ENCODE measurements around the gene HMCN1. TPM values are rescaled to one million over a fixed set of nuclear protein-coding genes. Genes with fewer than 3 reads are reported as not detected.
A peak's percentile ranks its signal among the peaks of the same experiment; 100 is the strongest.

HMCN1 gene
- total RNA-seq, 6 donors from 2014 or later = 15.7 to 43.3 (median 27.2) TPM

DNA sequence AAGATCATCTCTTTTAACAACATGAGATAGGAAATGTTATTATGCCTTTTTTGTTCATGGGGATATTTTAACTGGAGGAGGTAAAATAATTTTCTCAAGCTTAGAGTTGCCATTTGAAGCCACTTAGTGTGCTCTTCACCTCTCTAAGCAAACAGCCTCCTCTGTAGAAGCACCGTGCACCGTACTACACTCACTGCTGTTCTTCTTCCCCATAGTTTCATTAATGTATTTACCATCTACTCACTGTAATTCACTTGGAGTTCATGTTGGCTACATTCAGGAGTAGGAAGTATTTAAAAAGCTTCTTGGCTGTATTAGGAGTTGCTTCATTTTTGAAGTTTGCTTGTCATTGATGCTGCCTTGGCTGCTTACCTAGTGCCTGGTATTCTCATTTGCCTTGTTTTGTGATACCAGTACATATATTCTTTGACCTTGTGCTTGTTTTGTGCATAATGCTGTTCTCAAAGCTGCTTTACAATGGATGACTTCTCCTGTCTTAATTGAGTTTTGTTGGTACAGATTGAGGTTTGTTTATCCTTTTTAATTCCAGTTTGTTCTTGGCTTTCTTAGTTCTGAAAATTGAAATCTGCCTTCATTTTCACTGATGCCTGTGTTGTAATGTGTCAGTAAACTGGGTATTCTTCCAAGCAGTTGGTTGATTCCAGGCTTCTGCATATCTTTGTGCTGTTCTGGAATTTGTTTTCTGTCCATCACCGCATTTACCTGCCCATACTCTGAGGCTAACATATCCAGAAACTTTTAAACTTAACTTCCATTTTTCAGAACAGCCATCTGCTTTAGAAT, 240.4 kb downstream of the HMCN1 start:
- no peak overlapping the region for H3K27ac ChIP-seq
- H3K36me3 ChIP-seq = peaks cover 0 to 5% (median 0%) of the 10 kb centered on the region in 4 donors
- no peaks in the 10 kb centered on the region for H3K4me1 ChIP-seq
- H3K27me3 ChIP-seq = no peaks in the 10 kb centered on the region
- WGBS, 2 donors = 70 to 87% methylated on average over 3 of the region's 3 CpGs
- no peak for TF ChIP-seq POLR2AphosphoS5 (IDR thresholded peaks at IDR 0.05)
- TF ChIP-seq, protein P1, sequence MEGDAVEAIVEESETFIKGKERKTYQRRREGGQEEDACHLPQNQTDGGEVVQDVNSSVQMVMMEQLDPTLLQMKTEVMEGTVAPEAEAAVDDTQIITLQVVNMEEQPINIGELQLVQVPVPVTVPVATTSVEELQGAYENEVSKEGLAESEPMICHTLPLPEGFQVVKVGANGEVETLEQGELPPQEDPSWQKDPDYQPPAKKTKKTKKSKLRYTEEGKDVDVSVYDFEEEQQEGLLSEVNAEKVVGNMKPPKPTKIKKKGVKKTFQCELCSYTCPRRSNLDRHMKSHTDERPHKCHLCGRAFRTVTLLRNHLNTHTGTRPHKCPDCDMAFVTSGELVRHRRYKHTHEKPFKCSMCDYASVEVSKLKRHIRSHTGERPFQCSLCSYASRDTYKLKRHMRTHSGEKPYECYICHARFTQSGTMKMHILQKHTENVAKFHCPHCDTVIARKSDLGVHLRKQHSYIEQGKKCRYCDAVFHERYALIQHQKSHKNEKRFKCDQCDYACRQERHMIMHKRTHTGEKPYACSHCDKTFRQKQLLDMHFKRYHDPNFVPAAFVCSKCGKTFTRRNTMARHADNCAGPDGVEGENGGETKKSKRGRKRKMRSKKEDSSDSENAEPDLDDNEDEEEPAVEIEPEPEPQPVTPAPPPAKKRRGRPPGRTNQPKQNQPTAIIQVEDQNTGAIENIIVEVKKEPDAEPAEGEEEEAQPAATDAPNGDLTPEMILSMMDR (IDR thresholded peaks at IDR 0.05) = no peak
- no peak for TF ChIP-seq EP300 (IDR thresholded peaks at IDR 0.05)
- TF ChIP-seq POLR2A (IDR thresholded peaks at IDR 0.05) = no peak
- ATAC-seq (ENCODE audit: low FRiP score in 2 of 2) (no peak), DNase-seq (no peak)
- H3K4me3 ChIP-seq = no peak overlapping the region
- H3K9me3 ChIP-seq = no peaks in the 10 kb centered on the region

DNA sequence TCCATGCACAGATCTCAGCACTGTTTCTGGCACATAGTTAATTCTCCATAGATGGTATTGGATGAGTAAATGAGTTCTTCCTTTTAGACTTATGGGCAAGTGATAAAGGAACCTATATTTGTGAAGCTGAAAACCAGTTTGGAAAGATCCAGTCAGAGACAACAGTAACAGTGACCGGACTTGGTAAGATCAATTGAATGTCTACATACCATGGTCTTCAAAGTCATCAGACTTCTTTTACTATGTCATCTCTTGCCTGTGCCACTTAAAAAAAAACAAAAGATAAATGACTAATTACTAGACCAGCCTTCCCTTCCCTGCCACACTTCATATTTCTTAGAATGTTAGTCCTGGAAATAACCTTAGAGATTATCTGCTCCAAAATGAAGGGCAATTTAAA, 246.7 kb downstream of the HMCN1 start:
- H3K36me3 ChIP-seq = no peaks in the 10 kb centered on the region
- H3K4me3 ChIP-seq = no peak overlapping the region
- no peaks in the 10 kb centered on the region for H3K9me3 ChIP-seq
- no peak for DNase-seq
- WGBS, 2 donors = 94 to 100% methylated on average over 1 of the region's 1 CpG
- H3K4me1 ChIP-seq = peaks cover 0 to 6% (median 0%) of the 10 kb centered on the region in 4 donors
- ATAC-seq (ENCODE audit: low FRiP score in 2 of 2) = no peak
- no peak overlapping the region for H3K27ac ChIP-seq
- H3K27me3 ChIP-seq = no peaks in the 10 kb centered on the region
- TF ChIP-seq POLR2A (IDR thresholded peaks at IDR 0.05) (no peak), POLR2AphosphoS5 (IDR thresholded peaks at IDR 0.05) (no peak), EP300 (IDR thresholded peaks at IDR 0.05) (no peak)
- TF ChIP-seq, protein P1 (IDR thresholded peaks at IDR 0.05) = no peak

DNA sequence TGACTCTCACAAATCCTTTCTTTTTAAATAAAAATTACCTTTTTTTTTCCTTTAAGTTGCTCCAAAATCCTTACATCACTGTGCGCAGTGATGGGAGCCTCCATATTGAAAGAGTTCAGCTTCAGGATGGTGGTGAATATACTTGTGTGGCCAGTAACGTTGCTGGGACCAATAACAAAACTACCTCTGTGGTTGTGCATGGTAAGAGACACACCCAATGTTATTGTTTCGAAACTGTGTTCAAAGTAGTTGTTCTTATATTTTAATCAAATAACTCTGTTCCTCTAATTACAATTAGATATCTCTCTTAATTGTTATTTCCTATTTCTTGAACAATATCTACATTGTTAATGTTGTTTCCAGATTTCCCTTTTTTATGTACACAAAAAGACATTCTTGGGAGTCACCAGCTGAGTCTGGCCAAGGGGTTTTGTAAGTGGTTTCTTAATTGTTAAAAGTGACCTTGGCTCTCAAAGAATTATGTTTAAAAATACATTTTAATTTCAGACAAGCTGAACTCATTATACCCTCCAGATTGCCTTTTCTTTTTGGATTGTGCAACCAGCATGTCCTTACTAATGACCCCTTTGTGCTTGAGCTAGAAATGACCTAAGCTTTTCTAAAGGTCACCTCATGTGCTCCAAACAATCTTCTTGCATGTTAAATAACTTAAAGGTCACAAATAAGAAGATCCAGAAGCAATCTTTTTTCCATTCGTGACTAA, 250.1 kb downstream of the HMCN1 start:
- Histone ChIP-seq H3K36me3 (peaks cover 0 to 4% (median 0%) of the 10 kb centered on the region in 4 donors), H3K9me3 (no peaks in the 10 kb centered on the region), H3K4me1 (peaks cover 0 to 6% (median 0%) of the 10 kb centered on the region in 4 donors), H3K27ac (no peak overlapping the region), H3K27me3 (no peaks in the 10 kb centered on the region), H3K4me3 (no peak overlapping the region)
- 65% methylated on average over 4 of the region's 4 CpGs for WGBS, 2 donors
- no peak for DNase-seq
- TF ChIP-seq POLR2AphosphoS5 (IDR thresholded peaks at IDR 0.05) = no peak
- TF ChIP-seq, protein P1 (IDR thresholded peaks at IDR 0.05) = no peak
- peak in 1 of 2 donors; percentile 45 for ATAC-seq (ENCODE audit: low FRiP score in 2 of 2)

DNA sequence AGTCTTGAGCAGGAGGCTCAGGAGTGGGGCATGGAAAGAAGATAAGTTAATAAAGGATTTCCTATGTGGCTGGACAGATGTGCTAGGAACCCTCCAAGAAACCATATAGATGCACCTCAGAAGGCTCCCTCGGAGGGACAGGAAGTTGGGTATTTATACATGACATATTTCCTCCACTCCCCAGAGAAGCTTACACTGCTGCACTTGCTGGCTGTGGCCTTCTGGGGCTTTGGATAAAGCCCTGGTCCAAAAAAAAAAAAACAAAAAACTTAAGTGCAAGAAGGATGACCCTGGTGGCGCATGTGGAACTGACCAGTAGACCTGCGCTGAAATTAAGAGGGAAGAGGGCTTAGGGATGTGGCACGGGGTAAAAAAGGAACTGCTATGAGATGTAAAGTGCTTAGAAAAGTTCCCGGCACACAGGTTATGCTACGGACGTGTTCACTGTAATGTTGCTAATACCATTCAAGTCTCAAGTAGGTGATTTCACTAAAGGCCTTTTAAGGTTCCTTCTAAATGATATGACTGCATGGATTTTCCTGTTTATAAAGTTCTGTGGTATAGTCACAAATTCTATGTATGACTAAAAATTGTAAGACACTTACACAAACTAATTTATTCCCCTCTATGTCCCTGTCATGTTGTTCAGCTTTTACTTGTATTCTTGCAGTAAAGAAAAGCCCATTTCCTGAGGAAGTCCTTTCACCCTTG, 253.6 kb downstream of the HMCN1 start:
- peaks cover 0 to 6% (median 0%) of the 10 kb centered on the region in 4 donors for H3K4me1 ChIP-seq
- DNase-seq (no peak), ATAC-seq (ENCODE audit: low FRiP score in 2 of 2) (no peak)
- no peaks in the 10 kb centered on the region for H3K27me3 ChIP-seq
- no peak overlapping the region for H3K4me3 ChIP-seq
- H3K9me3 ChIP-seq = no peaks in the 10 kb centered on the region
- no peak for TF ChIP-seq POLR2AphosphoS5 (IDR thresholded peaks at IDR 0.05)
- no peak for TF ChIP-seq EP300 (IDR thresholded peaks at IDR 0.05)
- TF ChIP-seq POLR2A (IDR thresholded peaks at IDR 0.05) = no peak
- TF ChIP-seq, protein P1 (IDR thresholded peaks at IDR 0.05) = no peak
- H3K36me3 ChIP-seq = peaks cover 0 to 4% (median 0%) of the 10 kb centered on the region in 4 donors
- no peak overlapping the region for H3K27ac ChIP-seq
- 62 to 72% methylated on average over 7 of the region's 7 CpGs for WGBS, 2 donors

All from upper lobe of left lung (tissue), 6 donors.